ENCODE data around the gene EMP2.

EMP2 gene

GRCh38 chr16:10578474-10579316 is 1.7 kb downstream of the EMP2 start:
- no peak overlapping the region for H3K4me3 ChIP-seq (replicated peaks; ENCODE audit: low read depth, low read length)
- no peak for DNase-seq (ENCODE audit: low read depth)
- no peak for TF ChIP-seq CTCF (IDR thresholded peaks at IDR 0.05; ENCODE audit: low read length, missing control alignments)

GRCh38 chr16:10577305-10578202 is 2.8 kb downstream of the EMP2 start:
- TF ChIP-seq CTCF (IDR thresholded peaks at IDR 0.05; ENCODE audit: low read length, missing control alignments): no peak

DNA sequence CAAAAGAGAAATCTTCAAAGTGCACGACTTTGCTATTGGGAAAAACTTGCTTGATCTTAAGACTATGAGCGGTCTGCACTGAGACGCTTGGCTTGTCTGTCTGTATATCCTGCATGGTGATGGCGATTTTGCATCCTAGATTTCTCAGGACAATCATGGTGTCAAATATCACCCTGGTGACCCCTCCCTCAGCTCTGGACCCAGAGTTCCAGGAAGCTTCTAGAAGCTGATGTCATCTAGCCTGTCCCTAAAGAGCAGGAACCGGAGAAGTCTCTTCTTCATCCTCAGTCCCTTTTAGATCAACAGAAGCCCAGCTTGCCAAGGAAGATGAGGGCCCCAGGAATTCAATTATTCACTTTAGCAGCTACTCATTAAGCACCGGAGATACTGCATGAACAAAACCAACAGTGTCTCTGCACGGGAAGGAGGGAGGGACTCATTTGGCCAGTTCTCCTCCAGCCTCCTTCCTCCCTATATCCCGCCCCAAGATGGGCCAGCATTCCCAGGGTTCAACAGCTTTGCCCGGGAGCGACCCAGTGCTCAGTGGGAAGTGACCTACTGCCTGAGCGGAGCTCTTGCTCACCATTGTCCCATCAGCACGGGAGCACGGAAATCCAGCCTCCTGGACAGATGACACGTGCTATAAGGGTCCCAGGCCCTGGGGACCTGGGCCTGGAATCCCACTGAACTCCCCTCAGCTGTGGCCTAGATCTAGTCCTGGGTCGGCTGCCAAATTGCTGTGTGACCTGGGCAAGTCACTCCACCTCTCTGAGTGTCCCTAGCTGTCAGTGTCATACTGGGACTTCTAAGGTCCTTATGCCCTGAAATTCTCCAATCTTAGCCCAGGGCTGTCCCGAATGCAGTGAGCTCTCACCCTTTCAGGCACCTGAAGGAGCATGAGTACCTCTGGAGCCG is 3.8 kb downstream of the EMP2 start:
- no peak for TF ChIP-seq CTCF (IDR thresholded peaks at IDR 0.05; ENCODE audit: low read length, missing control alignments)
- no peak for DNase-seq (ENCODE audit: low read depth)
- no peak overlapping the region for H3K4me3 ChIP-seq (replicated peaks; ENCODE audit: low read depth, low read length)

More at GRCh38 chr16:10577305-10578202, 2.8 kb downstream of the EMP2 start:
- H3K4me3 ChIP-seq (replicated peaks; ENCODE audit: low read depth, low read length): no peak overlapping the region
- DNase-seq (ENCODE audit: low read depth): no peak

DNA sequence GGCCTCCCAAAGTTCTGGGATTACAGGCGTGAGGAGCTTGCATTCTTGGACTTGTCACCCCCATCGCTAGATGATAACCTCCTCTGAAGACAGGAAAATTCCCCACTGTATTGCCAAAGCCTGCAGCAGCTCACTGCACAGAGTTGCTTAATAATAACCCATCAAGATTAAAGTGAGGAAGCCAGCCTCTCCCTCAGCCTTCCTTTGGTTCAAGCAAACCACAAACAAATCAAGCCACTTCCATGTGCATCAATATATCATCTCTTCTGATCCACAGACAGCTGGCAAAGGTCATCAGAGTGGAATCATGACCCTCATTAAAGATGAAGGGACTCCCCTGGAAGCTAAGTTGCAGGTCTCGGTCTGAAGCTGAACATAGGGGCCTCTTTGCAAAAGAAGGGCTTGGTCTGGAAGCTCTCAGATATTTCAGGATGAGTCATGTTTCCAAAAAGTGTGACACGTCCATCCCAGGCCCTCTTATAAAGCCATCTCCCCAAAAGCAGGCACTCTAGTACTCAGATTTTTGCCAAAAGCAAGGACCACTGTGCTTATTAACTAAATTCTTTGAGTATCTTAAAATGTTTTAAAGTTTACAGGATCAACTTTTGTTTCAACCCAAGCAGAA is 4.8 kb downstream of the EMP2 start:
- peak; percentile 52 for DNase-seq (ENCODE audit: low read depth)
- no peak overlapping the region for H3K4me3 ChIP-seq (replicated peaks; ENCODE audit: low read depth, low read length)
- no peak for TF ChIP-seq CTCF (IDR thresholded peaks at IDR 0.05; ENCODE audit: low read length, missing control alignments)

GRCh38 chr16:10572611-10573010 is 7.8 kb downstream of the EMP2 start:
- H3K4me3 ChIP-seq (replicated peaks; ENCODE audit: low read depth, low read length): no peak overlapping the region
- no peak for TF ChIP-seq CTCF (IDR thresholded peaks at IDR 0.05; ENCODE audit: low read length, missing control alignments)
- no peak for DNase-seq (ENCODE audit: low read depth)

DNA sequence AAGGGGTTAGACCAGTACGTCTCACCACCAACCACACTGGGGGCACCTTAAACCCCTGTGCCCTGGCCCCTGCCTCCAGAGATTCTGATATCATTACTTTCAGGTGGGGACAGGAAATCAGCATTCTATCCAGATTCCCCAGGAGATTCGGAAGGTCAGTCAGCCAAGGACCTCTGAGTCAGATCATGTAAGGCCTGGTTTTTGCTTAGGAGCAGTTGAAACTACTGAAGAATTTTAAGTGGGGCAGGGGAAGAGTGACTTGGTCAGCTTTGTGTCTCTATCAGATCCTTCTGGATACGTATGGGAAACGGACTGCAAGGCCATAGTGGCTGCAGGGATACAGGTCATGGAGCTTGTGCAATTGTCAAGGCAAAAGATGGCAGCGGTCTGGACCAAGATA is 9.0 kb downstream of the EMP2 start:
- no peak for DNase-seq (ENCODE audit: low read depth)
- H3K4me3 ChIP-seq (replicated peaks; ENCODE audit: low read depth, low read length): no peak overlapping the region
- no peak for TF ChIP-seq CTCF (IDR thresholded peaks at IDR 0.05; ENCODE audit: low read length, missing control alignments)
